ENCODE data around the gene DUS3L. TPM values are rescaled to one million over a fixed set of nuclear protein-coding genes. Genes with fewer than 3 reads are reported as not detected.

DUS3L gene
- total and polyA plus RNA-seq, 2 of the 8 experiments (the other 6 are each of a cell fraction or from before 2014, with no cell fraction given) = 37.6 to 39.1 TPM

DNA sequence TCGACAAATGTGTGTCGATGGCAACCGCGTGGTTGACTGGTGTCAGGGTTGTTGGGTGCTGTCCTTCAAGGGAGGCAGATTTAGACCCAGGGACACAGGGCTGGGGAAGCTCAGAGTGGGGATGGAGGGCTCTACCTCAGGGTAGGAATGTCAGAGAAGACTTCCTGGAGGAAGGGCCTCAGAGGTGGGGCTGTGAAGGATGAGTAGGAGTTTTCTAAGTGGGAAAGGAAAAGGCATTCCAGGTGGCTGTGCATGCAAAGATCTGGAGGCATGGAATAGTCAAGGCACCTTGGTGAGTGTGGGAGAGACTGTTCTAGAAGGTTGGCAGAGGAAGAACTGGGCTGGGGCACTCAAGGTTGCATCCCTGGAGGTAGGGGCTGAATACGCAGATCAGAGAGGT, 15.9 kb upstream of the DUS3L start:
- Histone ChIP-seq H2BK12ac (ENCODE audit: low read depth, low read length) (no peak overlapping the region), H2AK5ac (ENCODE audit: low read depth, low read length) (no peak overlapping the region), H3K4me2 (ENCODE audit: insufficient read depth in 1 of 2, low read depth in 2 of 2, low read length in 2 of 2) (no peak overlapping the region), H4K8ac (ENCODE audit: extremely low read depth, insufficient read depth, low read length) (no peak overlapping the region), H3K27me3 (replicated peaks in 1 of 4; ENCODE audit: control insufficient read depth in 3 of 4, extremely low read depth in 1 of 4, insufficient read depth in 3 of 4, low read length in 3 of 4) (peaks cover 2 to 16% (median 8%) of the 10 kb centered on the region in 4 experiments; a peak in 6 of 7 replicates), H3K14ac (ENCODE audit: insufficient read length) (no peak overlapping the region), H3K79me2 (ENCODE audit: control insufficient read depth in 1 of 2, insufficient read depth in 2 of 2, low read length in 2 of 2) (no peaks in the 10 kb centered on the region; a peak in 1 of 4 replicates), H3K23ac (ENCODE audit: insufficient read length) (no peak overlapping the region), H2BK20ac (ENCODE audit: low read length) (no peak overlapping the region), H3K36me3 (ENCODE audit: control insufficient read depth in 2 of 4, insufficient read depth in 4 of 4, low read length in 3 of 4) (no peaks in the 10 kb centered on the region), H4K91ac (replicated peaks; ENCODE audit: insufficient read length, low read length) (no peak overlapping the region), H3K4me3 (ENCODE audit: extremely low read depth in 1 of 4, insufficient read depth in 2 of 4, low read depth in 3 of 4, low read length in 4 of 4) (no peak overlapping the region), H2BK120ac (replicated peaks; ENCODE audit: low read depth, low read length) (no peak overlapping the region), H3K79me1 (ENCODE audit: low read depth, low read length) (peaks cover 4% of the 10 kb centered on the region; the same call in 1 of the 2 replicates), H4K20me1 (replicated peaks in 1 of 2; ENCODE audit: control insufficient read depth in 1 of 2, insufficient read depth in 2 of 2, low read length in 2 of 2) (peaks cover 0 to 6% of the 10 kb centered on the region in 2 experiments), H3K23me2 (ENCODE audit: low read depth, low read length) (peaks cover 6% of the 10 kb centered on the region), H4K5ac (ENCODE audit: insufficient read length, low read depth, low read length) (no peak overlapping the region), H2AFZ (ENCODE audit: low read length) (no peak overlapping the region), H3K56ac (replicated peaks; ENCODE audit: insufficient read length, low read depth, low read length) (no peak overlapping the region), H3K18ac (ENCODE audit: extremely low read depth, low read length) (no peak overlapping the region), H3K9ac (replicated peaks in 1 of 4; ENCODE audit: extremely low read depth in 1 of 4, low read depth in 3 of 4, low read length in 3 of 4) (no peak overlapping the region), H3K4ac (replicated peaks; ENCODE audit: insufficient read length, low read depth, low read length) (no peak overlapping the region), H2BK15ac (ENCODE audit: low read length) (no peak overlapping the region), H3K9me3 (ENCODE audit: insufficient read depth in 2 of 2, low read depth in 1 of 2, low read length in 1 of 2) (no peaks in the 10 kb centered on the region), H3K27ac (ENCODE audit: low read depth, low read length) (no peak overlapping the region), H3K4me1 (replicated peaks in 1 of 4; ENCODE audit: control insufficient read depth in 3 of 4, insufficient read depth in 4 of 4, low read length in 3 of 4) (peaks cover 0 to 17% (median 10%) of the 10 kb centered on the region in 4 experiments; a peak in 5 of 7 replicates), H2BK5ac (ENCODE audit: low read depth, low read length) (no peak overlapping the region)
- no peak for FAIRE-seq
- POLR2A ChIA-PET (ENCODE audit: partially characterized antibody) = interaction anchor here (0.6 to 2.2 kb wide), 4 partner anchors 20 to 97 kb away, joined by 3 to 10 read pairs (median 6); partner anchors contain the start of gene NDUFA11
- 78% methylated on average over 5 of the region's 5 CpGs; no CpG with 5 or more reads in 1 of the 2 experiments for WGBS, 2 experiments (ENCODE audit: extremely low coverage in 1 of 2, insufficient coverage in 1 of 2, insufficient read length in 1 of 2, insufficient replicate concordance in 2 of 2, low coverage in 1 of 2, low lambda C conversion rate in 2 of 2, missing lambda C conversion rate in 1 of 2)
- CTCF ChIA-PET (ENCODE audit: partially characterized antibody) = interaction anchor here (0.7 to 4.5 kb wide), 14 partner anchors 12 to 216 kb away, joined by 3 to 32 read pairs (median 4); partner anchors contain the start of gene PRR22
- DNase-seq (ENCODE audit: low read depth in 1 of 2, low spot score in 2 of 2) = no peak
- TF ChIP-seq POLR2AphosphoS5 (IDR thresholded peaks at IDR 0.05; ENCODE audit: low read depth, low read length) = no peak
- TF ChIP-seq JUND (IDR thresholded peaks at IDR 0.05; ENCODE audit: low read length) = no peak
